ENCODE results near the gene ROCK1. TPM values are rescaled to one million over a fixed set of nuclear protein-coding genes. Genes with fewer than 3 reads are reported as not detected.

The ROCK1 gene
- 10 to 100 TPM; 50.2 to 62.1 TPM for total RNA-seq
- polyA plus RNA-seq (ENCODE audit: insufficient read length in 6 of 6): 10 to 100 TPM; 76.8 to 93.2 (median 79.1) TPM
- long read RNA-seq, donor 1, partial matches to known transcripts: 50 of 53 reads
- long read RNA-seq, donor 1, other reads (novel, unspliced or antisense): 0 of 53 reads
- long read RNA-seq, donor 2, partial matches to known transcripts: 45 of 45 reads
- long read RNA-seq, donor 2, other reads (novel, unspliced or antisense): 0 of 45 reads
- long read RNA-seq, donor 3: 0 reads
- long read RNA-seq, donor 4, partial matches to known transcripts: 16 of 21 reads
- long read RNA-seq, donor 4, other reads (novel, unspliced or antisense): 5 of 21 reads
- long read RNA-seq, donor 5, full-length matches to known transcripts: 2 of 33 reads
- long read RNA-seq, donor 5, partial matches to known transcripts: 31 of 33 reads
- long read RNA-seq, donor 5, other reads (novel, unspliced or antisense): 0 of 33 reads
- long read RNA-seq, donor 6, partial matches to known transcripts: 25 of 26 reads
- long read RNA-seq, donor 6, other reads (novel, unspliced or antisense): 0 of 26 reads
- long read RNA-seq, donor 7, partial matches to known transcripts: 15 of 15 reads
- long read RNA-seq, donor 7, other reads (novel, unspliced or antisense): 0 of 15 reads
- long read RNA-seq, donor 8, partial matches to known transcripts: 21 of 21 reads
- long read RNA-seq, donor 8, other reads (novel, unspliced or antisense): 0 of 21 reads
- long read RNA-seq, donor 9: 0 reads
- long read RNA-seq, donor 10, partial matches to known transcripts: 9 of 9 reads
- long read RNA-seq, donor 10, other reads (novel, unspliced or antisense): 0 of 9 reads
- long read RNA-seq, donor 11: 0 reads
- long read RNA-seq, donor 12, partial matches to known transcripts: 51 of 52 reads
- long read RNA-seq, donor 12, other reads (novel, unspliced or antisense): 0 of 52 reads

DNA sequence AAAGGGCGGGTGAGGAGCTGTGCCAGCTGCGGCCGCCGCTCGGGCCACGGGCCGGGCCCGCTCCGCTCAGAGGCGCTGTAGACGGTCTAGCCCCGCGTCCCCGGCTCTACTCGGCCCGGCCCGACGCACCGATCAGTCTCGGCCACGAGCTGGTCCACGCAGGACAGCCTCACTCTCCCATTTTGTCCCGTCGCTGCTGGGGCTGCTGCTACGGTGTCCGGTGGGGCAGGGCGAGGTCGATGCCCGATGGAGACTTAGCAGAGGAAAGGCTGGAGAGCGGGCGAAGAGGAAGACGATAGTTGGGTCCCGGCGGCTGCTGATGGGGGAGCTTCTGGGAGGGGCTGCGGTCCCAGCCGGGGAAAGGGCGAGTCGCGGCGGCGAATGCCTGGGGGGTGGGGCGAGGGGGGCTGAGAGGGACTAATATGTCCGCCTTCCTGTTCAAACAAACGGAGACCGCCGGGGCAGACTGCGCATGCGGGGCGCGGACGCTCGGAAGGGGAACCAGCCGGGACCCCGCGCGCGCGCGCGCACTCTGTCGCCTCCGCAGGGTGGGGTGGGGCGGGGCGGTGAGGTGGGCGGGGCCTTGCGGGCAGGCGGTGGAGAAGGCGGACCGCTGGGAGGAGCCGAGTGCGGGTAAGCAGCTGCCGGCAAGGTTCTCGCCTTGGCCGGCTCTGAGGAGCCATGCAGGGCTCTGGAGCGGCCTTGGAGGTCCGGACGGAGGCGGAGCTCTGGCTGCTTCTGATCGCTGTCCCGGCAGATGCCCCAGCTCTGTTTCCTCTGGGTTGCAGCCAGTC lies at the start of gene ROCK1:
ROCK1 (minus strand) TSS at position 468 of the 794 bp plus-strand sequence. CDS start 903 bp downstream, outside the sequence.
- H3K27ac ChIP-seq: peak within 1 kb of the TSS; percentile 98 to 99
- intact Hi-C loops (cut with DNase I): no loop called here
- TF ChIP-seq, protein P1, sequence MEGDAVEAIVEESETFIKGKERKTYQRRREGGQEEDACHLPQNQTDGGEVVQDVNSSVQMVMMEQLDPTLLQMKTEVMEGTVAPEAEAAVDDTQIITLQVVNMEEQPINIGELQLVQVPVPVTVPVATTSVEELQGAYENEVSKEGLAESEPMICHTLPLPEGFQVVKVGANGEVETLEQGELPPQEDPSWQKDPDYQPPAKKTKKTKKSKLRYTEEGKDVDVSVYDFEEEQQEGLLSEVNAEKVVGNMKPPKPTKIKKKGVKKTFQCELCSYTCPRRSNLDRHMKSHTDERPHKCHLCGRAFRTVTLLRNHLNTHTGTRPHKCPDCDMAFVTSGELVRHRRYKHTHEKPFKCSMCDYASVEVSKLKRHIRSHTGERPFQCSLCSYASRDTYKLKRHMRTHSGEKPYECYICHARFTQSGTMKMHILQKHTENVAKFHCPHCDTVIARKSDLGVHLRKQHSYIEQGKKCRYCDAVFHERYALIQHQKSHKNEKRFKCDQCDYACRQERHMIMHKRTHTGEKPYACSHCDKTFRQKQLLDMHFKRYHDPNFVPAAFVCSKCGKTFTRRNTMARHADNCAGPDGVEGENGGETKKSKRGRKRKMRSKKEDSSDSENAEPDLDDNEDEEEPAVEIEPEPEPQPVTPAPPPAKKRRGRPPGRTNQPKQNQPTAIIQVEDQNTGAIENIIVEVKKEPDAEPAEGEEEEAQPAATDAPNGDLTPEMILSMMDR (IDR thresholded peaks at IDR 0.05): peak in 1 of 2 donors; percentile 12
- H3K36me3 ChIP-seq: no peaks in the 10 kb centered on the region
- H3K27me3 ChIP-seq: no peaks in the 10 kb centered on the region
- DNase-seq (peak; percentile 95 to 100 (median 99)), ATAC-seq (peak; percentile 95)
- peaks cover 16 to 46% of the 10 kb centered on the region in 2 donors for H3K4me1 ChIP-seq
- peak within 1 kb of the TSS; percentile 95 to 98 for H3K4me3 ChIP-seq
- no peaks in the 10 kb centered on the region for H3K9me3 ChIP-seq

DNA sequence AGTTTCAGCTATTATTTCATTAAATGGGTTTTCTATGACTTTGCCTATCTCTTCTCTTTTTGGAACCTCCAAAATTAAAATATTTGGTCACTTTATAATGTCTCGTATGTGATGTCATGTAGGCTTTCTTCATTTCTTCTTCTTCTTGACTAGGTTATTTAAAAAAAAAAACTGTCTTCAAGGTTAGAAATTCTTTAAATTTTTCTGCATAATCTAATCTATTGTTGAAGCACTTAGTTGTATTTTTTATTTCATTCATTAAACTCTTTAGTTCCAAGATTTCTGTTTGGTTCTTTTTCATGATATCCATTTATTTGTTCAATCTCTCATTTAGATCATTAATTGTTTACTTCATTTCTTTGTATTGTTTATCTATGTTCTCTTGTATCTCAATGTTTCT lies 43.8 kb upstream of the ROCK1 start:
- Histone ChIP-seq H3K36me3 (no peaks in the 10 kb centered on the region), H3K27ac (no peak overlapping the region), H3K4me3 (no peak overlapping the region), H3K27me3 (no peaks in the 10 kb centered on the region), H3K9me3 (peaks cover 0 to 18% of the 10 kb centered on the region in 2 donors), H3K4me1 (no peaks in the 10 kb centered on the region)
- TF ChIP-seq, protein P1 (IDR thresholded peaks at IDR 0.05): no peak
- no peak for ATAC-seq
- DNase-seq: no peak
- intact Hi-C loops (cut with DNase I): no loop called here

DNA sequence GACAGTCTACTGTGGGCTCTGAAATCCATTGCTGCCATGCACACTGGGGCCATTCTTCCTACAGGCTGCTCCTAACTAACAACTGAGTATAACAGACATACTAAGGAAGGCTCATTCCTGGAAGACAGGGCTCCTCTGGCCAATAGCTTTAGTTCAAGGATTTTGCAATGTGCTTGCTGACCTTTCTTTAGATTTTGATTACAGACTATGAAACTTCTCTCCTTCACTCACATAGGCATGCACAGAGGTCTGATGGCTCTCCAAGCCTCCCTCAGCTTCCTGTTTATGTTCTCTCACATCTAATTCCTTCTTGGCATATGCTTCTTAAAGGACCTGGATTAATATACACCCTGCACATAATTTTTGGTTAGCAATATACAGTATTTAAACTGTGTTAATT lies 34.4 kb upstream of the ROCK1 start:
- Histone ChIP-seq H3K27me3 (no peaks in the 10 kb centered on the region), H3K4me3 (no peak overlapping the region), H3K27ac (no peak overlapping the region), H3K4me1 (no peaks in the 10 kb centered on the region), H3K9me3 (no peaks in the 10 kb centered on the region), H3K36me3 (no peaks in the 10 kb centered on the region)
- no peak for DNase-seq
- TF ChIP-seq, protein P1 (IDR thresholded peaks at IDR 0.05): no peak
- ATAC-seq: no peak
- intact Hi-C loops (cut with DNase I): no loop called here

DNA sequence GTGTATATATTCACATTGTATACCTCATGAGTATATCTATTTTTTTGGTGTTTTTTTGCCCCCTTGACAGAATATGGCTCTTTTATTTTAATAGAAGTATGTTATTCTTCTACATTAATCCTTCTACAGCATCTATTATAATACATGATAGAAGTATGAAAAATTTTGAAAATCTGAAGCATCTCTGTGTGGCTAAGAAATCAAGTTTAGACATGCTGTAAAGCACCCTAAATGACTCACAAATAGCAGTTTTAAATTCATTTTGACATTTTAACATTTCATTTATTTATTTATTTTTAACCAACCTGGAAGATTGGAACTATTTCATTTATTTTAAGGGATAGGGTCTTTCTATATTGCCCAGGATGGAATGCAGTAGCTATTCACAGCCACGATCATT lies 33.8 kb upstream of the ROCK1 start:
- no peak for ATAC-seq
- DNase-seq: no peak
- H3K27me3 ChIP-seq: no peaks in the 10 kb centered on the region
- TF ChIP-seq, protein P1 (IDR thresholded peaks at IDR 0.05): no peak
- H3K36me3 ChIP-seq: no peaks in the 10 kb centered on the region
- intact Hi-C loops (cut with DNase I): no loop called here
- H3K9me3 ChIP-seq: no peaks in the 10 kb centered on the region
- no peak overlapping the region for H3K27ac ChIP-seq
- no peak overlapping the region for H3K4me3 ChIP-seq
- no peaks in the 10 kb centered on the region for H3K4me1 ChIP-seq
